PC-3 (cell line): ENCODE data around the gene DPH2. TPM values are rescaled to one million over a fixed set of nuclear protein-coding genes. Genes with fewer than 3 reads are reported as not detected.
A peak's percentile ranks its signal among the peaks of the same experiment; 100 is the strongest.

Experiments
- ATAC-seq: fragments of 200-7000 bp; cut with Tn5 transposase; 2 replicates; pipeline ENCODE4 v1.9.1; 2020; ENCODE audit warnings: mild to moderate bottlenecking, moderate library complexity
- BruUV-seq: library from RNA; stranded (reverse); fragments of 400-500 nt; replicated peaks from 2 replicates; lab custom pipeline; 2021; lab: Mats Ljungman, UMichigan
- CTCF ChIA-PET: fragments of 300-600 bp; sonication (Branson Sonifier 250); formaldehyde crosslinking; loops from one replicate; lab custom pipeline; 2022; ENCODE audit warnings: antibody characterized with exemption; lab: Charles Lee
- POLR2A ChIA-PET: fragments of 300-600 bp; sonication (Branson Sonifier 250); formaldehyde crosslinking; loops from one replicate; lab custom pipeline; 2022; ENCODE audit warnings: antibody characterized with exemption; ENCODE audit not compliant: unreplicated experiment; lab: Charles Lee
- DNase-seq: peaks from one replicate; pipeline ENCODE4 v3.0.0-alpha.2; 2015
- H2AFZ ChIP-seq: fragments of 300-600 bp; sonication (generic); 2 replicates; pipeline ENCODE4 v1.6.0; 2016; ENCODE audit warnings: antibody characterized with exemption, low read length
- H3F3A ChIP-seq: fragments of 300-600 bp; sonication (generic); one replicate; pipeline ENCODE4 v1.6.0; 2017; ENCODE audit warnings: antibody characterized with exemption, low read length, control low read depth, mild to moderate bottlenecking; ENCODE audit not compliant: unreplicated experiment
- H3K27ac ChIP-seq: fragments of 300-600 bp; sonication (generic); 2 replicates; pipeline ENCODE4 v1.5.1; 2016; ENCODE audit warnings: mild to moderate bottlenecking, low read length
- H3K27me3 ChIP-seq: fragments of 300-600 bp; sonication (generic); 2 replicates; pipeline ENCODE4 v1.6.1; 2016; ENCODE audit warnings: low read length, mixed read lengths
- H3K36me3 ChIP-seq: fragments of 300-600 bp; sonication (generic); 2 replicates; pipeline ENCODE4 v1.6.1; 2016; ENCODE audit warnings: low read depth, mixed run types, low read length, mixed read lengths
- H3K4me1 ChIP-seq: fragments of 300-600 bp; sonication (generic); 2 replicates; pipeline ENCODE4 v1.5.1; 2016; ENCODE audit warnings: low read length; ENCODE audit not compliant: insufficient read depth
- H3K4me2 ChIP-seq: fragments of 300-600 bp; sonication (generic); 2 replicates; pipeline ENCODE4 v1.6.0; 2016; ENCODE audit warnings: low read length
- H3K4me3 ChIP-seq: fragments of 300-600 bp; sonication (generic); 2 replicates; pipeline ENCODE4 v1.5.1; 2016; ENCODE audit warnings: mild to moderate bottlenecking, low read length, mixed read lengths
- H3K79me2 ChIP-seq: fragments of 300-600 bp; sonication (generic); 2 replicates; pipeline ENCODE4 v1.6.1; 2017; ENCODE audit warnings: low read length, mixed read lengths
- H3K9ac ChIP-seq: fragments of 300-600 bp; sonication (generic); 2 replicates; pipeline ENCODE4 v1.6.0; 2016; ENCODE audit warnings: mild to moderate bottlenecking, low read length
- H3K9me2 ChIP-seq: fragments of 300-600 bp; sonication (generic); replicated peaks from 2 replicates; pipeline ENCODE4 v1.6.1; 2016; ENCODE audit warnings: mixed run types, low read length, mixed read lengths
- H3K9me3 ChIP-seq: fragments of 300-600 bp; sonication (generic); 2 replicates; pipeline ENCODE4 v1.6.1; 2016; ENCODE audit warnings: low read length, mixed read lengths
- H4K20me1 ChIP-seq: fragments of 300-600 bp; sonication (generic); 2 replicates; pipeline ENCODE4 v1.6.1; 2016; ENCODE audit warnings: low read length, mixed read lengths
- CTCF ChIP-seq: fragments of 300-600 bp; sonication (generic); conservative IDR thresholded peaks from 2 replicates; pipeline ENCODE4 v1.5.1; 2017; ENCODE audit warnings: antibody characterized with exemption, low read depth, mild to moderate bottlenecking, low read length
- EZH2 ChIP-seq: fragments of 300-600 bp; sonication (generic); IDR thresholded peaks from one replicate; pipeline ENCODE4 v1.6.1; 2017; ENCODE audit warnings: antibody characterized with exemption, mild to moderate bottlenecking, low read length; ENCODE audit not compliant: unreplicated experiment
- EZH2phosphoT487 ChIP-seq: fragments of 300-600 bp; sonication (generic); IDR thresholded peaks from 2 replicates; pipeline ENCODE4 v1.6.1; 2018; ENCODE audit warnings: mild to moderate bottlenecking, antibody characterized with exemption, low read length, borderline replicate concordance
- intact Hi-C: fragments of 100-400 bp; cut with micrococcal nuclease; formaldehyde crosslinking; loops from 2 replicates; pipeline ENCODE4 v1.9.0; 2023
- total RNA-seq: library from RNA; depleted of rRNA; stranded (reverse); fragments of >200 nt; gene quantifications from 2 replicates; pipeline ENCODE4 v1.2.3, GENCODE V29; 2014

Gene DPH2
- total RNA-seq, 1 experiment from 2014 or later = 46.3 TPM

- no peaks in the 10 kb centered on the region for H3K9me2 ChIP-seq
- CTCF ChIA-PET = interaction anchor here (0.6 to 3.9 kb wide), 12 partner anchors 12 to 227 kb away, joined by 3 to 83 read pairs (median 4); partner anchors contain the start of genes DPH2, IPO13 and ST3GAL3
- H3F3A ChIP-seq = no peaks in the 10 kb centered on the region
- POLR2A ChIA-PET = interaction anchor here (0.5 kb wide), 1 partner anchor 169 kb away, joined by 4 read pairs; no protein-coding TSS in a partner anchor
- H3K36me3 ChIP-seq = no peaks in the 10 kb centered on the region; the same call in 1 of the 2 replicates
- peak overlapping the region; percentile 77 for H2AFZ ChIP-seq
- intact Hi-C loops = loop anchor here (1.0 to 5.0 kb wide), 4 partner anchors 87 to 406 kb away; no protein-coding TSS in a partner anchor
- H3K9ac ChIP-seq = peak overlapping the region; percentile 64
- peaks cover 56% of the 10 kb centered on the region for H3K4me1 ChIP-seq
- H3K4me2 ChIP-seq = peak overlapping the region; percentile 82
- TF ChIP-seq EZH2phosphoT487 = no peak
- peak; percentile 67 for TF ChIP-seq CTCF
- H3K27ac ChIP-seq = peak overlapping the region; percentile 55
- H3K79me2 ChIP-seq = peaks cover 6% of the 10 kb centered on the region; the same call in 1 of the 2 replicates
- H3K9me3 ChIP-seq = no peaks in the 10 kb centered on the region
- peak overlapping the region; percentile 68 for H3K4me3 ChIP-seq
- DNase-seq (peak; percentile 75), ATAC-seq (peak; percentile 53)
- H3K27me3 ChIP-seq = no peaks in the 10 kb centered on the region
- no peaks in the 10 kb centered on the region for H4K20me1 ChIP-seq
- BruUV-seq = TSS peak; percentile 26
These were observed 35.5 kb upstream of the DPH2 start for GRCh38 chr1:43934101-43934985.

GRCh38 chr1:43934986-43935324, 34.9 kb upstream of the DPH2 start:
- Histone ChIP-seq H3K4me2 (peak overlapping the region; percentile 82), H3K9me3 (no peaks in the 10 kb centered on the region), H3K4me3 (peak overlapping the region; percentile 68; the same call in 1 of the 2 replicates), H3K9me2 (no peaks in the 10 kb centered on the region), H3K27me3 (no peaks in the 10 kb centered on the region), H3K9ac (no peak overlapping the region), H3K36me3 (no peaks in the 10 kb centered on the region; the same call in 1 of the 2 replicates), H3K4me1 (peaks cover 50% of the 10 kb centered on the region), H4K20me1 (no peaks in the 10 kb centered on the region), H3K79me2 (peaks cover 6% of the 10 kb centered on the region; the same call in 1 of the 2 replicates), H2AFZ (no peak overlapping the region), H3K27ac (no peak overlapping the region), H3F3A (no peaks in the 10 kb centered on the region)
- intact Hi-C loops = loop anchor here (1.0 to 5.0 kb wide), 4 partner anchors 88 to 406 kb away; no protein-coding TSS in a partner anchor
- POLR2A ChIA-PET = no interaction called here
- BruUV-seq = no TSS peak
- CTCF ChIA-PET = interaction anchor here (0.6 to 3.9 kb wide), 9 partner anchors 11 to 228 kb away, joined by 3 to 83 read pairs (median 4); partner anchors contain the start of genes DPH2 and ST3GAL3
- no peak for ATAC-seq
- DNase-seq = no peak
- TF ChIP-seq EZH2 (no peak), EZH2phosphoT487 (no peak), CTCF (no peak)
